22Rv1 (cell line): ENCODE data around the gene ATRNL1.

Source experiments
- H3K27ac ChIP-seq: fragments of 450-650 bp; 2 replicates; pipeline ENCODE4 v1.5.1; 2017
- CTCF ChIP-seq: fragments of 450-650 bp; IDR thresholded peaks from 2 replicates; pipeline ENCODE4 v1.5.1; 2017; ENCODE audit warnings: mild to moderate bottlenecking
- ZFX ChIP-seq: fragments of 450-650 bp; IDR thresholded peaks from 2 replicates; pipeline ENCODE4 v1.6.1; 2017; ENCODE audit warnings: antibody characterized with exemption, borderline replicate concordance

ATRNL1 gene

GRCh38 chr10:115953968-115954367 lies 860.8 kb downstream of the ATRNL1 start:
- H3K27ac ChIP-seq: no peak overlapping the region
- TF ChIP-seq ZFX (no peak), CTCF (no peak)

- no peak overlapping the region for H3K27ac ChIP-seq
- no peak for TF ChIP-seq ZFX
- no peak for TF ChIP-seq CTCF
These were observed 863.3 kb downstream of the ATRNL1 start for GRCh38 chr10:115956225-115957011.

- H3K27ac ChIP-seq: no peak overlapping the region
- TF ChIP-seq CTCF: no peak
- no peak for TF ChIP-seq ZFX
These were observed 863.8 kb downstream of the ATRNL1 start for GRCh38 chr10:115957012-115957399.

GRCh38 chr10:115957786-115958442 lies 864.7 kb downstream of the ATRNL1 start:
- TF ChIP-seq CTCF: no peak
- no peak for TF ChIP-seq ZFX

GRCh38 chr10:115963848-115964247 lies 870.7 kb downstream of the ATRNL1 start:
- H3K27ac ChIP-seq: no peak overlapping the region
- TF ChIP-seq CTCF (peak; percentile 30), ZFX (no peak)

More at GRCh38 chr10:115957786-115958442, 864.7 kb downstream of the ATRNL1 start:
- no peak overlapping the region for H3K27ac ChIP-seq

GRCh38 chr10:115964827-115965226 lies 871.7 kb downstream of the ATRNL1 start:
- no peak overlapping the region for H3K27ac ChIP-seq
- TF ChIP-seq CTCF: no peak
- TF ChIP-seq ZFX: no peak

- TF ChIP-seq CTCF (no peak), ZFX (no peak)
- H3K27ac ChIP-seq: no peak overlapping the region
These were observed 872.2 kb downstream of the ATRNL1 start for GRCh38 chr10:115965376-115965775.
